Ascending aorta (tissue), 2 donors: Measurements from ENCODE around the gene CPNE6. TPM values are rescaled to one million over a fixed set of nuclear protein-coding genes. Genes with fewer than 3 reads are reported as not detected.
"Not testable (repeated sequence)": the region's sequence is repeated elsewhere in the genome, so short reads cannot be mapped to it uniquely, and the experiment has no call there.

Experiments
- DNase-seq, 2 donors: peaks; one replicate each; pipeline ENCODE4 v3.0.0-alpha.2; 2019; ENCODE audit warnings: low spot score in 2 of 2
- H3K27ac ChIP-seq, 2 donors: fragments of 200-600 bp; sonication (generic); one replicate each; pipeline ENCODE4 v1.5.1; 2016 to 2017; ENCODE audit warnings: mild to moderate bottlenecking in 1 of 2
- H3K27me3 ChIP-seq: fragments of 200-600 bp; sonication (generic); one replicate; pipeline ENCODE4 v1.5.1; 2017
- H3K36me3 ChIP-seq, 2 donors: fragments of 200-600 bp; sonication (generic); one replicate each; pipeline ENCODE4 v1.5.1; 2016
- H3K4me1 ChIP-seq, 2 donors: fragments of 200-600 bp; sonication (generic); one replicate each; pipeline ENCODE4 v1.5.1; 2016 to 2017; ENCODE audit warnings: mild to moderate bottlenecking in 1 of 2
- H3K4me3 ChIP-seq, 2 donors: fragments of 200-600 bp; sonication (generic); one replicate each; pipeline ENCODE4 v1.5.1; 2016 to 2017; ENCODE audit warnings: mild to moderate bottlenecking in 1 of 2
- H3K9me3 ChIP-seq, 2 donors: fragments of 200-600 bp; sonication (generic); one replicate each; pipeline ENCODE4 v1.5.1; 2016
- intact Hi-C: fragments of 100-400 bp; cut with DNase I; formaldehyde crosslinking; loops from one replicate; pipeline ENCODE4 v1.15.1; 2023
- total RNA-seq: library from RNA; depleted of rRNA; stranded (reverse); fragments of >200 nt; gene quantifications from one replicate; pipeline ENCODE4 v1.1.0, GENCODE V29; 2016
- TF ChIP-seq, protein P1 (sequence below), 3 experiments: fragments of 200-600 bp in 2 of 3; fragments of 450-650 bp in 1 of 3; sonication (generic) in 2 of 3; IDR thresholded peaks; one replicate each; pipeline ENCODE4 v1.5.1; 2016 to 2019; ENCODE audit warnings: antibody characterized with exemption in 3 of 3, mild to moderate bottlenecking in 1 of 3, moderate library complexity in 1 of 3

Gene CPNE6
- total RNA-seq = not detected

DNA sequence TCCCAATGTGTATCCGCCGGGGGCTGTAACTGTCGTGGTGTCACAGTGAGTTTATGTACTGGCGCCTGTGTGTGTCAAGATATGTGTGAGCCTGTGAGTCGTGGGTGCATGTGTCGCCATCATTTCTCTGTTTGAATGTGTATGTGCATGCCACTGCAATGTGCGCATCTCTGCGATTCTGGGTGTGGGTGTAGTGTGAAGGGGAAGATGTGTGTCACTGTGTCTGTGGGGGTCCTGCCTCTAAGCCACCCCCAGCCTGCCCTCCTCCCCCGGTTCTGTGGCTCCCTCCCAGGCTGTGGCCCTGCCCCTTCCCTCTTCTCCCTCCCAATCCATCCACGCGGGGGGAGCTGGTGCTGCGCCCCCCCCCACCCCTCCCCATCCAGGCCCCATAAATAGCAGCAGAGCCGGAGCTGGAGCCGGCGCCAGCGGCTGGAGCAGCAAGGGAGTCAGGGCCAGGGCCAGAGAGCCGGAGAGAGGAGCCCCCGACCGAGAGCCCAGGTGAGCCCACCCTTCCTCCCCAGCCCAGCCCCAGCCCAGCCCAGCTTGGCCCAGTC is at the start of gene CPNE6:
Gene CPNE6 (plus strand): TSS at position 419 of the 554 bp plus-strand sequence. CDS start 1,375 bp downstream, outside the sequence.
- no peak for DNase-seq
- Histone ChIP-seq H3K27ac (no peak within 1 kb of the TSS), H3K4me3 (peak within 1 kb of the TSS in 1 of 2 donors; percentile 36), H3K4me1 (peaks cover 3 to 15% of the 10 kb centered on the region in 2 donors), H3K27me3 (no peaks in the 10 kb centered on the region), H3K9me3 (no peaks in the 10 kb centered on the region), H3K36me3 (no peaks in the 10 kb centered on the region)
- TF ChIP-seq, protein P1, sequence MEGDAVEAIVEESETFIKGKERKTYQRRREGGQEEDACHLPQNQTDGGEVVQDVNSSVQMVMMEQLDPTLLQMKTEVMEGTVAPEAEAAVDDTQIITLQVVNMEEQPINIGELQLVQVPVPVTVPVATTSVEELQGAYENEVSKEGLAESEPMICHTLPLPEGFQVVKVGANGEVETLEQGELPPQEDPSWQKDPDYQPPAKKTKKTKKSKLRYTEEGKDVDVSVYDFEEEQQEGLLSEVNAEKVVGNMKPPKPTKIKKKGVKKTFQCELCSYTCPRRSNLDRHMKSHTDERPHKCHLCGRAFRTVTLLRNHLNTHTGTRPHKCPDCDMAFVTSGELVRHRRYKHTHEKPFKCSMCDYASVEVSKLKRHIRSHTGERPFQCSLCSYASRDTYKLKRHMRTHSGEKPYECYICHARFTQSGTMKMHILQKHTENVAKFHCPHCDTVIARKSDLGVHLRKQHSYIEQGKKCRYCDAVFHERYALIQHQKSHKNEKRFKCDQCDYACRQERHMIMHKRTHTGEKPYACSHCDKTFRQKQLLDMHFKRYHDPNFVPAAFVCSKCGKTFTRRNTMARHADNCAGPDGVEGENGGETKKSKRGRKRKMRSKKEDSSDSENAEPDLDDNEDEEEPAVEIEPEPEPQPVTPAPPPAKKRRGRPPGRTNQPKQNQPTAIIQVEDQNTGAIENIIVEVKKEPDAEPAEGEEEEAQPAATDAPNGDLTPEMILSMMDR (IDR thresholded peaks at IDR 0.05) = no peak
- intact Hi-C loops = no loop called here

DNA sequence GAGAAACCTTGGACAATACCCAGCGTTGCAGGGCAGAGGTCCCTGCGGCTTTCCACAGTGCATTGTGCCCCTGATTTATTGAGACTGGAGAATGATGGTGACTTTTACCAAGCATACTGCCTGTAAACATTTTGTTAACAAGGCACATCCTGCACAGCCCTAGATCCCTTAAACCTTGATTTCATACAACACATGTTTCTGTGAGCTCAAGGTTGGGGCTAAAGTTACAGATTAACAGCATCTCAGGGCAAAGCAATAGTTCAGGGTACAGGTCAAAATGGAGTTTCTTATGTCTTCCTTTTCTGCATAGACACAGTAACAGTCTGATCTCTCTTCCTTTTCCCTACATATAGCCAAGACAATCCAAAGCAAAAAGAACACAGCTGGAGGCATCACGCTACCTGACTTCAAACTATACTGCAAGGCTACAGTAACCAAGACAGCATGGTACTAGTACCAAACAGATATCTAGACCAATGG is 46.4 kb upstream of the CPNE6 start:
- H3K9me3 ChIP-seq, intact Hi-C loops, H3K4me1 ChIP-seq, H3K4me3 ChIP-seq, H3K27me3 ChIP-seq, H3K27ac ChIP-seq, H3K36me3 ChIP-seq, DNase-seq: not testable (repeated sequence)

DNA sequence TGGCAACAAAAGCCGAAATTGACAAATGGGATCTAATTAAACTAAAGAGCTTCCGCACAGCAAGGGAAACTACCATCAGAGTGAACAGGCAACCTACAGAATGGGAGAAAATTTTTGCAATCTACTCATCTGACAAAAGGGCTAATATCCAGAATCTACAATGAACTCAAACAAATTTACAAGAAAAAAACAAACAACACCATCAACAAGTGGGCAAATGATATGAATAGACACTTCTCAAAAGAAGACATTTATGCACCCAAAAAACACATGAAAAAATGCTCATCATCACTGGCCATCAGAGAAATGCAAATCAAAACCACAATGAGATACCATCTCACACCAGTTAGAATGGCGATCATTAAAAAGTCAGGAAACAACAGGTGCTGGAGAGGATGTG is 41.7 kb upstream of the CPNE6 start:
- H3K9me3 ChIP-seq, H3K27me3 ChIP-seq, intact Hi-C loops, DNase-seq, H3K4me3 ChIP-seq, H3K27ac ChIP-seq, H3K36me3 ChIP-seq, H3K4me1 ChIP-seq: not testable (repeated sequence)

DNA sequence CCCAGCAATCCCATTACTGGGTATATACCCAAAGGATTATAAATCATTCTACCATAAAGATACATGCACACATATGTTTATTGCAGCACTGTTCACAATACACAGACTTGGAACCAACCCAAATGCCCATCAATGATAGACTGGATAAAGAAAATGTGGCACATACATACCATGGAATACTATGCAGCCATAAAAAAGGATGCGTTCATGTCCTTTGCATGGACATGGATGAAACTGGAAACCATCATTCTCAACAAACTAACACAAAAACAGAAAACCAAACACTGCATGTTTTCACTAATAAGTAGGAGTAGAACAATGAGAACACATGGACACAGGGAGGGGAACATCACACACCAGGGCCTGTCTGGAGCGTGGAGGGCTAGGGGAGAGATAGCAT is 40.0 kb upstream of the CPNE6 start:
- H3K36me3 ChIP-seq, intact Hi-C loops, H3K27me3 ChIP-seq, H3K4me1 ChIP-seq, H3K4me3 ChIP-seq, H3K9me3 ChIP-seq, H3K27ac ChIP-seq, DNase-seq: not testable (repeated sequence)

DNA sequence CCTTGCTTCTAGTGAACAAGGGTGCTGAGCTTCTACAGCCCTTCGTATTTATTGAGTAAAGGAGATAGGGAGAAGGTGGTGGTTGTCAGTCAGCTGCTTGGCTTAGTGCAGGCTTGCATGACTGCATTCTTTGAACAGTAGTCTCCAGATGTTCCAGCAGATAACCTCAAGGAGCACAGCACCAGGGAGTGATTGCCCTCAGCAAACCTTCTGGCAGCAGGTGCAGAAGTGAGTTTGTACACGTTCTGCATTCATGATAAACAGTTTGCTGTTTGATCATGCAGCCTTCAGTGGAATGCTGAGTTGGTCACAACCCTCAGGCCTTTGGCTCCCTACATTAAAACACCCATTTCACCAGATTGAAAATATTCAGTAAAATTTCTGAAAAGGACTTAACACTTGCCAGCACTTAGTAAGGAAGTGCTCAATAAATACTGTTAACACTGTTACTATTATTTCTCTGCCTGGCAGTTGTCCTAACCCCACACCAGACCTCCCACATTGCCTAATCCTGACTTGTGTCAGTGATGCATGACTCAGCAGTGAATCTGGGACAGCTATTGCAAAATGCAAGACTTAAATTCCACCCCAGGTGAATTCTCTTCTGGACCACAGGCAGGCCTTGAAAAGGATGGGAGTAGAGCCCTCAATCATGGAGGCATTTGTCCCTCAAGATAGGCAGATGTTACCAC is 38.5 kb upstream of the CPNE6 start:
- Histone ChIP-seq H3K9me3 (peaks cover 0 to 7% of the 10 kb centered on the region in 2 donors), H3K36me3 (no peaks in the 10 kb centered on the region), H3K27ac (no peak overlapping the region), H3K27me3 (no peaks in the 10 kb centered on the region), H3K4me3 (no peak overlapping the region), H3K4me1 (peaks cover 0 to 2% of the 10 kb centered on the region in 2 donors)
- TF ChIP-seq, protein P1 (IDR thresholded peaks at IDR 0.05) = no peak
- intact Hi-C loops = no loop called here
- DNase-seq = no peak

DNA sequence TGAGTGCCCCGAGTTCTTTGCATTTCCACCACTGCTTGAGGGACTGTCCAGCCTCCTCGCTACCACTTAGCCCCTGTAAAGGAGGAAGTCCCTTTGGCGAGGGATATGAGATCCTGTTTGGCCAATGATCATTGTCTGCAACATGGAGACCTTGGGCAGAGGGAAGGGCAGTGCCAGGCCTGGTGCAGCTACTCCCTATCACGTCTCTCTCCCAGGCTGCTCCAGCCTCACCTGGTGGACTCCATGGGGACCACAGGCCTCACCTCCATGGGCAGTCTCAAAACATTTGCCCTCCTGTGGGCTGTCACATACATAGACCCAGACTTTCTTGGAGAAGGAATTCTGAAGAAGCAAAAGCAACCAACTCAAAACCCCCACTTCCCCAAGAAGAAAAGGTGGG is 35.6 kb upstream of the CPNE6 start:
- not testable (repeated sequence) for H3K4me1 ChIP-seq, DNase-seq, H3K27me3 ChIP-seq, H3K9me3 ChIP-seq, H3K36me3 ChIP-seq
- intact Hi-C loops = loop anchor here (1.0 to 2.0 kb wide), 2 partner anchors 21 to 47 kb away; partner anchors contain the start of gene DHRS4L2
- Histone ChIP-seq H3K27ac (peak overlapping the region; percentile 89 to 90), H3K4me3 (peak overlapping the region; percentile 58 to 69)

DNA sequence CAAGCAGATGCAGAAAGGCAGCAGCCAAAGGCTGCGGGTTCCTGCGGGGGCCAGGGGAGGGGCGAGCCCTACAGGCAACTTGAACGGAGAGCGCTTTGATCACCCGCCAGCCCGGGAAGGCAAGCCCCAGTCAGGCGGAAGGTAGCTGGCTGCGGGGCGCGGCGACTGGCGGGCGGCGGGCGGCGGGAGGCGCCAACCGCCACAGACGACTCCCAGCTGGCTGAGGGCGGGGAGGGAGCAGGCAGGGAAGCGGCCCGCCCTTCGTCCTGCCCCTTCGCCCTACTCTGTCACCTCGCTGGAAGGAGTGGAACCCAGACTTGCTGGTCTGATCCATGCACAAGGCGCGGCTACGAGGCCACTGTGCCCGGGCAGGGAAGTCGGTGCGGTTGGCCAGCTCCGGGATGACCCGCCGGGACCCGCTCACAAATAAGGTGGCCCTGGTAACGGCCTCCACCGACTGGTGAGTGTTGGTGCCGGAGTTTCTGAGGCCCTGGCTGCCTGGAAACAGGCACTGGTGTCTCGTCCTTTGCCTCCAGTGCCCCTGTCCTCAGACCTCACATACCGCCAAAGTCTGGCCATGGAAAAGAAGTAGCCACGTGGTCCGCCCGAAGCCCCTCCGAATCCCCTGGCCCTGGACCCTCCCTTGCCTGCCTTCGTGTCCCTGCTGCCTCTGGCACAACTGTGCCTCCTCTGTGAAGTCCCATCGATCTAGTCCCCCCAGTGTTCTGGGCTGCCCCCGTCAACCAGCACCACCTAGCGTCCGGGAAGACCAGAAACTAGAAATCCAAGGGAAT is 35.0 kb upstream of the CPNE6 start:
- Histone ChIP-seq H3K27me3 (no peaks in the 10 kb centered on the region), H3K9me3 (peaks cover 0 to 7% of the 10 kb centered on the region in 2 donors), H3K4me1 (peaks cover 0 to 2% of the 10 kb centered on the region in 2 donors), H3K27ac (peak overlapping the region; percentile 89 to 90), H3K4me3 (peak overlapping the region; percentile 58 to 69), H3K36me3 (no peaks in the 10 kb centered on the region)
- TF ChIP-seq, protein P1 (IDR thresholded peaks at IDR 0.05) = peak; percentile 75 to 83 (median 75)
- intact Hi-C loops = loop anchor here (1.0 to 2.0 kb wide), 2 partner anchors 22 to 48 kb away; partner anchors contain the start of gene DHRS4L2
- peak; percentile 54 to 86 for DNase-seq

DNA sequence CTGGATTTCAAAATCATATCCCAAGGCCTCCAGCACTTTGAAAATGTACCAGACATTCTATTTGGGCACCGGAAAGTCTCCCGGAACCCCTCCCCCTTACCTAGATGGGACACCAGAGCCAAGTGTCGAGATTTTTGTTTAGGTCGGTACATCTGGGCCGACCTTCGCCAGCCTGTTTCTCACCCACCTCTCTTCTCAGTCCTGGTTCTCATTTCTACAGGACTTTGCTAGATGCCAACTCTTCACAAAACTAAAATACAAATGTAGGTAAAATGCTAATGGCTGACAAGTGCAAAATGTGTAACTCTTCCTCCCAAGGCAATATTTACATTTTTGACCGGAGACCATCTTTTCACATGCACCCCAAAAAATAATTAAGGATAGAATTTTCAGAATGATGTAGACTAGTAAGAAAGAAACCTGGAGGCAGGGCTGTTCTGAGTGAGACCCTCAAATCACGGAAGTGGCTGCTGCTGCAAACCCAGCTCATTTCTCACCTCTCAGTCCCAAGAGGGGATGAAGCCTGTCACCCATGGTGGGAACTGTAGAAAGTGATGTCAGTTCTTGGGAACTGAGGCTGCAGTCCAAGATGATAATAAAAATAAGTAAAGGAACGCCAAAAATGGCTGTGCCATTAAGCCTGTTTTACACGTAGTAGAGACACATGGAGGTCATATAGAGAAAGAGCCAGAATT is 34.3 kb upstream of the CPNE6 start:
- Histone ChIP-seq H3K27ac (peak overlapping the region; percentile 89 to 90), H3K4me3 (peak overlapping the region; percentile 58 to 69)
- H3K4me1 ChIP-seq, DNase-seq, H3K27me3 ChIP-seq, H3K36me3 ChIP-seq, H3K9me3 ChIP-seq: not testable (repeated sequence)
- intact Hi-C loops = loop anchor here (1.0 to 2.0 kb wide), 2 partner anchors 23 to 48 kb away; partner anchors contain the start of gene DHRS4L2
